HG03354 (cell line): ENCODE measurements around the gene AGTRAP.

Experiments
- ATAC-seq: cut with Tn5 transposase; IDR thresholded peaks from one replicate; pipeline ENCODE4 v1.9.1; 2021; ENCODE audit warnings: mild to moderate bottlenecking; ENCODE audit not compliant: unreplicated experiment, poor library complexity, severe bottlenecking

The AGTRAP gene

DNA sequence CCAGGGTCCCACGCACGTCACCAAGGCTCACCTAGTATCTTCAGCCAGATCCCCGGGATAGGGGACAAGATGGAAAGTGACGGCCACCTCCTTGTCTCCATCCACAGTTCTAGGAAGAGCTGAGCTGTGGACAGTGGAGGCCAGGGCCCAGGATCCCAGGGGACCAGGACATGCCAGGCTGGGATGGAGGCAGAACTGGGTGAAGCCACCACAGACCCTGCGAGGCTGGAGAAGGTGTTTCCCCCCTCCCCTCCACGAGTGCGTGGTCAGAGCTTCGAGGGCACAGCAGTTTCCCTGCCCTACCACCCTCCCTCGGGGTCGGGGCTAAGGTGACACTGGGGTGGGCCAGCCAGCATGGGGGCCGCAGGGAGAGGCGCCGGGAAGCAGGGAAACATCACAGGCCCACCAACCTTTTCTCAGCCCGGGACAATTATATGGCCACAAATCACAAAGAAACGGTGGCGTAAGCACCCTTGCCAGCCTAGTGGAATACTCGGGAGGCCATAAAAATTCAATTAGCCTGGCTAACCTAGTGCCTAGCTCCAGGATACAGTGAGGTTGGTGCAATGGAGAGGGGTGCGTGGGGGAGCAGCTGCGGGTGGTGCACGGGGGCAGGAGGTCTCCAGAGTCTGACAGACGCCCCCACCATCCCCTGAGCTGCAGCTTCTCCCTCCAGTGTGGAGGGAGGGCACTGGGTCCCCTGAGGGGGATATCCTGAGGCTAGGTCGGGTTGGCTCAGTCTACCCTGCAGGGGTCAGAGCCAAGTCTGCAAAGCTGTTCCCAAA lies 31.1 kb upstream of the AGTRAP start:
- ATAC-seq = no peak

- no peak for ATAC-seq
These were observed 30.3 kb upstream of the AGTRAP start for GRCh38 chr1:11705596-11705995.

- ATAC-seq = no peak
These were observed 29.6 kb upstream of the AGTRAP start for GRCh38 chr1:11706292-11706691.

- no peak for ATAC-seq
These were observed 28.2 kb upstream of the AGTRAP start for GRCh38 chr1:11707621-11708276.

GRCh38 chr1:11708554-11709350 lies 27.2 kb upstream of the AGTRAP start:
- ATAC-seq = no peak

DNA sequence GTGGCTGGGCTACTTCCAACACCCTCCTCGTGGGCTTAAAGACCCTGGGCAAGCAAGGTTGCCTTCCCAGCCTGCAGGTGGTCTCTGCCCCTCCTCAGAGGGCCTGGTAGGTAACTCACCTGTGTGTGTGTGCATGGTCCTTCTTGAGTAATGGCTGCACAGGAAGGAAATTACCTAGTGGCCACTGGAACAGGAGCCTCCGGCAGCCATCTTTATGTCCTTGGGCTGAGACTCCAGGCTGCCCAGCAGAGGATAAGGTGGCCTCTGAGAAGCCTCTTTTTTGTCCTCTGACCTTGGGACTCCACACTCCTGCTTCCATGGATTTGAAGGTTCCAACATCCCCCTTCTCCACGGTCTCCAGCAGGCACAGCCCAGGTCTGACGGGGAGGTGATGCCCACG lies 24.4 kb upstream of the AGTRAP start:
- ATAC-seq = no peak

- ATAC-seq = no peak
These were observed 23.7 kb upstream of the AGTRAP start for GRCh38 chr1:11712285-11712684.

GRCh38 chr1:11713095-11713494 lies 22.8 kb upstream of the AGTRAP start:
- ATAC-seq = no peak

DNA sequence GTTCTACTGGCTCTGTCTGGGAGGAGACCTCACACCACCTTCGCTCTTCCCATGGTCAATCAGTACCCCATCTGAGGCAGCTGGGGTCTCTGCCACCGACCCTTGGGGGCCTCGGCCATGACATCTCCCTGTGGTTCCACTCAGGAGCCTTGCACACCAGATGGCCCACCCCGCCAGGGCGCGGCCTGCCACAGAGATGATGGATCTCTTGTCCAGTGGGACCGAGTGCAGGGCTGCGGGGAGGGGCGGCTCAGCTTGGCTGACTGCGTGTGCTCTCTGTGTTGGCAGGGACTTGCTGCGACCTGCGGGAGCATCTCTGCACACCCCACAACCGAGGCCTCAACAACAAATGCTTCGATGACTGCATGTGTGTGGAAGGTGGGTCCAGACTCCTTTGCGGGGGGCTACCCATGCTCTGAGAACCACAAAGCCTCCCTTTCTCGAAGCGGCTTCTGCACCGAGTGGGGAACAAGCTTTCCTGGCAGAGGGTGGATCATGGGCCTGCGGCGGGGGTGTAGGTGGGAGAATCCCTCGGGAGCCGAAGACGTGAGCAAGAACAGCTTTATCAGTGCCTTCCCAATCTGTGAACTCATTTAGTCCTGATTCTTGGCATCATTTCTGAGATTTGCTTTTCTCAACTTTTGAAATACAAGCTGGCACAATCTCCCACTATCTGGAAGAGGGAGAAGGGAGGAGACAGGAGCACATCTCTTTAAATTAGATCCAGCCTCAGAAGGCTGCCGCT lies 20.9 kb upstream of the AGTRAP start:
- ATAC-seq = no peak

DNA sequence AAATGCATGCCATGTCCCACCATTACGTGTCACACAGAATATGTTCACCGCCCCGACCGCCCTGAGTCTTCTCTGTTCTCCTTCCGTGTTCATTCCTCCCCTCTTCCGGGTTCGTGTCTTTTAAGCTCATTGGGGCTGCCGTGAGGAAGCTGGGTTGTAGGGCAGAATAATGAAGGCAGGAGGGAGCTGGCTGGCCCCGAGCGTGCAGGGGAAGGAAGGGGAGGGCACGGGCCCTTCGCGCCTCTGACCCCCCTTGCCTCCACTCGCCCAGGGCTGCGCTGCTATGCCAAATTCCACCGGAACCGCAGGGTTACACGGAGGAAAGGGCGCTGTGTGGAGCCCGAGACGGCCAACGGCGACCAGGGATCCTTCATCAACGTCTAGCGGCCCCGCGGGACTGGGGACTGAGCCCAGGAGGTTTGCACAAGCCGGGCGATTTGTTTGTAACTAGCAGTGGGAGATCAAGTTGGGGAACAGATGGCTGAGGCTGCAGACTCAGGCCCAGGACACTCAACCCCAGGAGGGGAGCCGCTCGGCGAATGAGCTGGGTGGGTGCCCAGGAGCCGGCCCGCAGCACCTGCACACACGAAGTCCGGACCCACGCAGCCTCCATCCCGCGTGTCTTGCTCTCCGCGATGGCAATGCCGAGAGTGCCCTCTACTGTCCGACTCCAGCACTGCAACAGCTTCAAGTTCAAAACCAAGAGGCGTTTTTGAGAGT lies 16.5 kb upstream of the AGTRAP start:
- ATAC-seq = peak; percentile 53

GRCh38 chr1:11720033-11720376 lies 15.9 kb upstream of the AGTRAP start:
- no peak for ATAC-seq

DNA sequence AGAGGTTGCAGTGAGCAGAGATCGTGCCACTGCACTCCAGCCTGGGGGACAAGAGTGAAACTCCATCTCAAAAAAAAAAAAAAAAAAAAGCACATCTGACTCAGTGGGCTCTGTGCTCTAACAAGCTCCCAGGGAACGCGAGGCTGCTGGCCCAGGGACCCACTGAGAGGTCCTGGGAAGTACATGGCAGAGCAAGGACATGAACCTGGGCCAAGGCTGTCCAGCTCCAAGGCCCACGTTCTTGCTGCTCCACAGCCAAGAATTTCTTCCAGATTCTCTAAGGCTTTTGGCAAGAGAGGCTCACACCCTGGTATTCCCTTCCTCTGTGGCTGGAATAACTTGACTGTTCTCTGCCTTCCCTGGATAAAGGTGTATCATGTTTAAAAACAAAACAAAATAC lies 15.4 kb upstream of the AGTRAP start:
- no peak for ATAC-seq

DNA sequence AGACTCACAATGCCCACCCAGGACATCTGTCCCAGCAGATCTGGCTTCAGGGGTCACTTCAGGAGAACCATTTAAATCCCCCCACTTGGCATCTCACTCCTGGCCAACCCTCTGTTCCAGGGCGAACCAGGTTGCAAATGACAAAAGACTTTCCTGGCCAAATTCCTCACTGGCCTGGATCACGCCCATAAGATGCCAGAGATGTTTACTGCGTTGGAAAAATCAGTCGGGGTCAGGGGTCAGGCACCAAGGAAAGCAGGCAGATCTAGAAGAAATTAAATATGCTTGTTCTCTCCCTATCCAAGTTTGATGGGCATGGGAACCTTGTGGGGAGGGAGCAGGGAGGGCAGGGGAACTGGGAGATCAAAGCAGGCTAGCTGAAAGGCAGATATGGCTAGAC lies 14.6 kb upstream of the AGTRAP start:
- no peak for ATAC-seq

DNA sequence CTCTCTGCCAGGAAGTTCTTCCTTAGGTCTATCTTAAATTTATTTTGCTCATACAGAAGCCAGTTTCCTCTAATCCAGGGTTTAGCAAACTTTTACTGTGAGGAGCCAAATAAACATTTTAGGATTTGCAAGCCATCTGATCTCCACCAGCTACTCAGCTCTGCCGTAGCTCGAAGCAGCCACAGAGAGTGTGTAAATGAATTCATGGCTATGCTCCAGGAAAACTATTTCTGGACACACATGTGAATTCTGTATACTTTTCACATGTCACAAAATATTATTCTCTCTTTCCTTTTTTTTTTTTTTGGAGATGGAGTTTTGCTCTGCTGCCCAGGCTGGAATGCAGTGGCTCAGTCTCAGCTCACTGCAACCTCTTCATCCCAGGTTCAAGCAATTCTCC lies 13.4 kb upstream of the AGTRAP start:
- no peak for ATAC-seq

GRCh38 chr1:11725616-11726015 lies 10.3 kb upstream of the AGTRAP start:
- ATAC-seq = no peak

GRCh38 chr1:11727119-11727518 lies 8.8 kb upstream of the AGTRAP start:
- ATAC-seq = no peak

DNA sequence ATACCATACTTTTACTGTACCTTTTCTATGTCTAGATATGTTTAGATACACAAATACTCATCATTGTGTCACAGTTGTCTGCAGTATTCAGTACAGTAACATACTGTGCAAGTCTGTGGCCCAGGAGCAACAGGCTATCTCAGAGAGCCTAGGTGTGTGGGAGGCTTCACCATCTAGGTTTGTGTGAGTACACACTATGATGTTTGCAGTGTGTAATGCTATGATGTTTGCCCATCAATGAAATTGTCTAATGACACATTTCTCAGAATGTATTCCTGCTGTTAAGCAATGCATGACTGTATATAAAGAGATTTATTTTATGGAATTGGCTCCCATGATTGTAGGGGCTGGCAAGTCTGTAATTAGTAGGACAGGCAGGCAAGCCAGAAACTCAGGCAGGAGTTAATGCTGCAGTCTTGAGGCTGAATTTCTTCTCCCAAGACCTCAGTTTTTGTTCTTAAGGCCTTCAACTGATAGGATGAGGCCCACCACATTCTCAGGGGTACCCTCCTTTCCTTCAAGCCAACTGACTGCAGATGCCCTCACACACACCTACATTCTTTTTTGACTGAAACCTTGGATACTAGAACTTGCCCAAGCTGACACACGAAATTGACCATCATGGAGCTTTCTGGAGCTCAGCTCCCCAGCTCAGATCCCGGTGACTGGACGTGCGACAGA lies 7.7 kb upstream of the AGTRAP start:
- ATAC-seq = no peak

DNA sequence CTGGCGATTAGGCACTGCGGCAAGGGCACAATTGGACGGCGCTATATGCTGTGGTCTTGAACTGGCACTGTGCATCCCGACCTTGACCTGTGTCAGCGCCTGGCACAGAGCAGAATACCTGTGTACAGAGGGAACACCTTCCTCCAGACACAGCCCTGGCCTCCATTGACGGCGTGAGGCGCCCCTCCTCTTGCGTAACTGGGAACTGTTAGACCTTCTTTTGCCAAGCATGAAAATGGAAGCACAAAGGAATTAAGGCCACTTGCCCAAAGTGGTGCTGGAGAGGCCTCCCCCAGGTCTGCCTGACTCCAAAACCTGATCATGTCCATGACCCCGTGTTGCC lies 6.8 kb upstream of the AGTRAP start:
- ATAC-seq = no peak
